ENCODE data around the gene SEC14L3. TPM values are rescaled to one million over a fixed set of nuclear protein-coding genes. Genes with fewer than 3 reads are reported as not detected.

SEC14L3 gene
- total RNA-seq, 1 experiment from 2014 or later, result not detected

- TF ChIP-seq NR3C1 (CRISPR knock-in tag; conservative IDR thresholded peaks at IDR 0.05; ENCODE audit: low read depth) (no peak), ZNF425 (CRISPR knock-in tag; conservative IDR thresholded peaks at IDR 0.05) (no peak), CREM (CRISPR knock-in tag; IDR thresholded peaks at IDR 0.05) (no peak)
Measured at GRCh38 chr22:30474683-30475424, 3.0 kb upstream of the SEC14L3 start (continued).

- Mint-ChIP-seq H3K4me1 (peaks cover 5% of the 10 kb centered on the region), H3K4me3 (no peak overlapping the region), H3K9me3 (no peaks in the 10 kb centered on the region), H3K27ac (no peak overlapping the region), H3K36me3 (no peaks in the 10 kb centered on the region), H3K27me3 (ENCODE audit: low read depth) (peaks cover under 1% of the 10 kb centered on the region)
- DNase-seq (ENCODE audit: low spot score) (no peak), ATAC-seq (no peak)
- no peak for TF ChIP-seq MYBL2 (CRISPR knock-in tag; IDR thresholded peaks at IDR 0.05)
- no peak for TF ChIP-seq KAT7 (CRISPR knock-in tag; IDR thresholded peaks at IDR 0.05; ENCODE audit: borderline replicate concordance)
- TF ChIP-seq NR3C1 (CRISPR knock-in tag; conservative IDR thresholded peaks at IDR 0.05; ENCODE audit: low read depth), result no peak
- no peak for TF ChIP-seq ZNF532 (CRISPR knock-in tag; IDR thresholded peaks at IDR 0.05; ENCODE audit: borderline replicate concordance)
- no peak for TF ChIP-seq USF2 (CRISPR knock-in tag; IDR thresholded peaks at IDR 0.05)
- no peak for TF ChIP-seq TCF7 (CRISPR knock-in tag; IDR thresholded peaks at IDR 0.05; ENCODE audit: low read depth)
- no peak for TF ChIP-seq AFF4 (CRISPR knock-in tag; IDR thresholded peaks at IDR 0.05; ENCODE audit: borderline replicate concordance)
- no peak for TF ChIP-seq E2F5 (CRISPR knock-in tag; IDR thresholded peaks at IDR 0.05)
- no peak for TF ChIP-seq GABPB1 (CRISPR knock-in tag; IDR thresholded peaks at IDR 0.05)
- TF ChIP-seq TEAD1 (CRISPR knock-in tag; IDR thresholded peaks at IDR 0.05), result no peak
- TF ChIP-seq IRF1 (CRISPR knock-in tag; IDR thresholded peaks at IDR 0.05), result no peak
- TF ChIP-seq OVOL2 (CRISPR knock-in tag; IDR thresholded peaks at IDR 0.05; ENCODE audit: borderline replicate concordance), result no peak
- no peak for TF ChIP-seq ZNF121 (CRISPR knock-in tag; IDR thresholded peaks at IDR 0.05)
- no peak for TF ChIP-seq ZNF423 (CRISPR knock-in tag; IDR thresholded peaks at IDR 0.05)
- POLR2A ChIA-PET, result no interaction called here
- CTCF ChIA-PET, result interaction anchor here (1.9 kb wide), 1 partner anchor 11 kb away, joined by 6 read pairs; no protein-coding TSS in a partner anchor
Measured at GRCh38 chr22:30474121-30474520, 2.3 kb upstream of the SEC14L3 start.

All from WTC11 (cell line).